Liver (tissue), 9 donors: Measurements from ENCODE around the gene LYG1. TPM values are rescaled to one million over a fixed set of nuclear protein-coding genes. Genes with fewer than 3 reads are reported as not detected.
"Not testable (repeated sequence)": the region's sequence is repeated elsewhere in the genome, so short reads cannot be mapped to it uniquely, and the experiment has no call there.

Source experiments
- DNase-seq: peaks from one replicate; pipeline ENCODE4 v3.0.0-alpha.2; 2017; ENCODE audit warnings: low spot score
- H3K27ac ChIP-seq, 2 donors: one replicate each; pipeline ENCODE4 v1.7.0; 2013; ENCODE audit warnings: inconsistent platforms in 2 of 2, low read length in 2 of 2, control low read depth in 1 of 2, low read depth in 1 of 2, mild to moderate bottlenecking in 1 of 2
- H3K27me3 ChIP-seq, 4 donors: one replicate each; pipeline versions ENCODE4 v1.6.1 to v1.7.0; 2013; ENCODE audit warnings: low read length in 3 of 4, inconsistent platforms in 1 of 4, mild to moderate bottlenecking in 1 of 4, moderate library complexity in 1 of 4; ENCODE audit not compliant: control insufficient read depth in 4 of 4, insufficient read depth in 4 of 4
- H3K36me3 ChIP-seq, 4 donors: one replicate each; pipeline versions ENCODE4 v1.6.1 to v1.7.0; 2013; ENCODE audit warnings: low read length in 3 of 4, mild to moderate bottlenecking in 3 of 4, low read depth in 1 of 4, moderate library complexity in 1 of 4; ENCODE audit not compliant: control insufficient read depth in 4 of 4, insufficient read depth in 3 of 4
- H3K4me1 ChIP-seq, 4 donors: one replicate each; pipeline versions ENCODE4 v1.6.1 to v1.7.0; 2013; ENCODE audit warnings: low read length in 3 of 4, mild to moderate bottlenecking in 3 of 4, moderate library complexity in 1 of 4; ENCODE audit not compliant: control insufficient read depth in 4 of 4, insufficient read depth in 4 of 4
- H3K4me3 ChIP-seq, 3 donors: one replicate each; pipeline versions ENCODE4 v1.6.1 to v1.7.0; 2013; ENCODE audit warnings: low read length in 3 of 3, control low read depth in 1 of 3, low read depth in 1 of 3, mild to moderate bottlenecking in 1 of 3
- H3K9ac ChIP-seq, 2 donors: one replicate each; pipeline ENCODE4 v1.7.0; 2013; ENCODE audit warnings: low read length in 2 of 2, mild to moderate bottlenecking in 2 of 2, moderate library complexity in 2 of 2, control low read depth in 1 of 2, low read depth in 1 of 2
- H3K9me3 ChIP-seq, 4 donors: one replicate each; pipeline versions ENCODE4 v1.6.1 to v1.7.0; 2013; ENCODE audit warnings: low read length in 3 of 4; ENCODE audit not compliant: control insufficient read depth in 4 of 4
- ATF3 ChIP-seq: IDR thresholded peaks from 2 replicates; pipeline ENCODE4 v1.6.1; 2016; ENCODE audit warnings: antibody characterized with exemption
- EGR1 ChIP-seq, 2 donors: IDR thresholded peaks; 2 replicates each; pipeline ENCODE4 v1.6.1; 2016 to 2018; ENCODE audit warnings: antibody characterized with exemption in 2 of 2, low read depth in 2 of 2
- FOXA1 ChIP-seq: IDR thresholded peaks from 2 replicates; pipeline ENCODE4 v1.6.1; 2016; ENCODE audit warnings: antibody characterized with exemption
- FOXA2 ChIP-seq: IDR thresholded peaks from 2 replicates; pipeline ENCODE4 v1.6.1; 2016; ENCODE audit warnings: antibody characterized with exemption
- GABPA ChIP-seq, 2 donors: IDR thresholded peaks in 1 of 2; conservative IDR thresholded peaks in 1 of 2; 2 replicates each; pipeline ENCODE4 v1.6.1; 2016; ENCODE audit warnings: antibody characterized with exemption in 2 of 2, mild to moderate bottlenecking in 1 of 2, moderate library complexity in 1 of 2
- HNF4G ChIP-seq: IDR thresholded peaks from 2 replicates; pipeline ENCODE4 v1.6.1; 2016; ENCODE audit warnings: antibody characterized with exemption
- JUND ChIP-seq, 2 donors: IDR thresholded peaks; 2 replicates each; pipeline ENCODE4 v1.6.1; 2016; ENCODE audit warnings: antibody characterized with exemption in 2 of 2
- MAX ChIP-seq: IDR thresholded peaks from 2 replicates; pipeline ENCODE4 v1.6.1; 2016; ENCODE audit warnings: antibody characterized with exemption
- NR2F2 ChIP-seq: IDR thresholded peaks from 2 replicates; pipeline ENCODE4 v1.6.1; 2016; ENCODE audit warnings: antibody characterized with exemption
- RAD21 ChIP-seq, 2 donors: IDR thresholded peaks; 2 replicates each; pipeline ENCODE4 v1.6.1; 2016; ENCODE audit warnings: antibody characterized with exemption in 2 of 2, mild to moderate bottlenecking in 2 of 2
- REST ChIP-seq: IDR thresholded peaks from 2 replicates; pipeline ENCODE4 v1.6.1; 2016; ENCODE audit warnings: antibody characterized with exemption, mild to moderate bottlenecking
- RXRA ChIP-seq, 2 donors: IDR thresholded peaks; 2 replicates each; pipeline ENCODE4 v1.6.1; 2017 to 2018; ENCODE audit warnings: antibody characterized with exemption in 2 of 2, mild to moderate bottlenecking in 1 of 2
- SP1 ChIP-seq: IDR thresholded peaks from 2 replicates; pipeline ENCODE4 v1.6.1; 2018; ENCODE audit warnings: antibody characterized with exemption, mild to moderate bottlenecking
- TAF1 ChIP-seq: conservative IDR thresholded peaks from 2 replicates; pipeline ENCODE4 v1.6.1; 2016; ENCODE audit warnings: antibody characterized with exemption, mild to moderate bottlenecking
- YY1 ChIP-seq: IDR thresholded peaks from 2 replicates; pipeline ENCODE4 v1.6.1; 2016; ENCODE audit warnings: antibody characterized with exemption, mild to moderate bottlenecking
- ZBTB33 ChIP-seq: IDR thresholded peaks from 2 replicates; pipeline ENCODE4 v1.6.1; 2016; ENCODE audit warnings: antibody characterized with exemption
- WGBS: extraction: QIAGEN DNeasy Blood & Tissue Kit; methylation state at CpG from one replicate; pipeline ENCODE4 v1.1.7; 2013; 5-methylcytosine and 5-hydroxymethylcytosine counted together
- polyA plus RNA-seq, 2 donors: library from polyadenylated mRNA; stranded (reverse) in 1 of 2; unstranded in 1 of 2; fragments of 200-250 nt in 1 of 2; fragments of >200 nt in 1 of 2; fragmentation: Nextera tagmentation in 1 of 2; extraction: Ambion mirVana in 1 of 2; gene quantifications; one replicate each; pipeline versions ENCODE4 v1.2.1 to v1.2.3, GENCODE V29; 2013 to 2015
- total RNA-seq, 2 donors: library from RNA; depleted of rRNA; stranded (reverse); fragments of >200 nt; gene quantifications; one replicate each; pipeline ENCODE4 v1.2.3, GENCODE V29; 2014
- donor health status: healthy.
- donor health status: healthy.
- donor health status: healthy.
- donor health status: healthy.
- donor health status: healthy.

Gene LYG1
- total and polyA plus RNA-seq, 4 donors, result 0.14 to 0.85 (median 0.55) TPM

GRCh38 chr2:99279969-99280695 is 20.9 kb downstream of the LYG1 start (continued):
- TF ChIP-seq RXRA (IDR thresholded peaks at IDR 0.05) (no peak), ATF3 (no peak), SP1 (no peak), EGR1 (IDR thresholded peaks at IDR 0.05; ENCODE audit: low read depth in 2 of 2) (no peak), YY1 (no peak)

GRCh38 chr2:99278793-99279291 is 22.2 kb downstream of the LYG1 start:
- 94% methylated on average over 2 of the region's 2 CpGs for WGBS

GRCh38 chr2:99278195-99278765 is 22.7 kb downstream of the LYG1 start:
- H3K9ac ChIP-seq, H3K27me3 ChIP-seq, DNase-seq, H3K27ac ChIP-seq, H3K9me3 ChIP-seq, H3K4me3 ChIP-seq, H3K4me1 ChIP-seq, H3K36me3 ChIP-seq: not testable (repeated sequence)
- 94% methylated on average over 5 of the region's 5 CpGs for WGBS

More at GRCh38 chr2:99278793-99279291, 22.2 kb downstream of the LYG1 start:
- no peak overlapping the region for H3K4me3 ChIP-seq
- no peak for DNase-seq
- H3K36me3 ChIP-seq, result peaks cover 0 to 5% (median under 1%) of the 10 kb centered on the region in 4 donors
- no peak overlapping the region for H3K27ac ChIP-seq
- H3K4me1 ChIP-seq, result no peaks in the 10 kb centered on the region
- H3K27me3 ChIP-seq, result no peaks in the 10 kb centered on the region
- no peaks in the 10 kb centered on the region for H3K9me3 ChIP-seq
- H3K9ac ChIP-seq, result no peak overlapping the region
- TF ChIP-seq SP1, result no peak
- no peak for TF ChIP-seq HNF4G
- TF ChIP-seq MAX, result no peak
- no peak for TF ChIP-seq ATF3

GRCh38 chr2:99275882-99276281 is 25.1 kb downstream of the LYG1 start:
- H3K36me3 ChIP-seq, result no peaks in the 10 kb centered on the region
- 83% methylated on average over 7 of the region's 7 CpGs for WGBS
- H3K9ac ChIP-seq, result no peak overlapping the region
- no peaks in the 10 kb centered on the region for H3K4me1 ChIP-seq
- peaks cover 0 to 1% (median 0%) of the 10 kb centered on the region in 4 donors for H3K9me3 ChIP-seq
- H3K27ac ChIP-seq, result no peak overlapping the region
- DNase-seq, result no peak
- no peaks in the 10 kb centered on the region for H3K27me3 ChIP-seq
- H3K4me3 ChIP-seq, result no peak overlapping the region
- TF ChIP-seq GABPA (IDR thresholded peaks at IDR 0.05 in 1 of 2, conservative IDR thresholded peaks at IDR 0.05 in 1 of 2) (no peak), ATF3 (no peak), MAX (no peak), JUND (IDR thresholded peaks at IDR 0.05) (no peak), NR2F2 (no peak), REST (no peak), FOXA1 (no peak), SP1 (no peak), YY1 (no peak), RAD21 (IDR thresholded peaks at IDR 0.05) (no peak), TAF1 (no peak), HNF4G (no peak), ZBTB33 (no peak), FOXA2 (no peak)
